ENCODE data around the gene DENND2C.
"Not testable (repeated sequence)": the region's sequence is repeated elsewhere in the genome, so short reads cannot be mapped to it uniquely, and the experiment has no call there.

DENND2C gene

GRCh38 chr1:114594046-114594445 lies 75.8 kb downstream of the DENND2C start:
- DNase-seq: no peak

DNA sequence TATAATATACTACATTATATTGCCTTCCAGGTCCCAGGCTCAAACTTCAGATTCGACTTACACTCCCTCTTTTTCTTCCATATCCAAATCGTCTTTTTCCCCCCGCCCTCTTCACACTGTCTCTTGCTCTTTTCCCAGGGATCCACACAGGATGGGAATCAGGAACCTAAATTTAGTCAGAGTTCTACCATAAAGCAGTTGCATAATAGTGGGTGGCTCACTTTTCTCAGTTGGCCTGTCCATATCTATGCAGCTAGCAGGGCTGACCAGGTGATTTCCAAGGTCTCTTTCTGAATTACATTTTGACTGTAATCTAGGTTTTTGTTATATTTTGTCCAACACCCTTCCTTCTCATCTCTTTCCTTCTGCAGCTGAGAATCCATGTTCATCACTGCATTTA lies 80.7 kb downstream of the DENND2C start:
- no peak for DNase-seq

GRCh38 chr1:114588196-114588689 lies 81.6 kb downstream of the DENND2C start:
- DNase-seq: no peak

- no peak for DNase-seq
Measured at GRCh38 chr1:114587203-114587991, 82.5 kb downstream of the DENND2C start.

GRCh38 chr1:114586513-114587047 lies 83.3 kb downstream of the DENND2C start:
- DNase-seq: no peak

- DNase-seq: no peak
Measured at GRCh38 chr1:114585231-114585630, 84.6 kb downstream of the DENND2C start.

DNA sequence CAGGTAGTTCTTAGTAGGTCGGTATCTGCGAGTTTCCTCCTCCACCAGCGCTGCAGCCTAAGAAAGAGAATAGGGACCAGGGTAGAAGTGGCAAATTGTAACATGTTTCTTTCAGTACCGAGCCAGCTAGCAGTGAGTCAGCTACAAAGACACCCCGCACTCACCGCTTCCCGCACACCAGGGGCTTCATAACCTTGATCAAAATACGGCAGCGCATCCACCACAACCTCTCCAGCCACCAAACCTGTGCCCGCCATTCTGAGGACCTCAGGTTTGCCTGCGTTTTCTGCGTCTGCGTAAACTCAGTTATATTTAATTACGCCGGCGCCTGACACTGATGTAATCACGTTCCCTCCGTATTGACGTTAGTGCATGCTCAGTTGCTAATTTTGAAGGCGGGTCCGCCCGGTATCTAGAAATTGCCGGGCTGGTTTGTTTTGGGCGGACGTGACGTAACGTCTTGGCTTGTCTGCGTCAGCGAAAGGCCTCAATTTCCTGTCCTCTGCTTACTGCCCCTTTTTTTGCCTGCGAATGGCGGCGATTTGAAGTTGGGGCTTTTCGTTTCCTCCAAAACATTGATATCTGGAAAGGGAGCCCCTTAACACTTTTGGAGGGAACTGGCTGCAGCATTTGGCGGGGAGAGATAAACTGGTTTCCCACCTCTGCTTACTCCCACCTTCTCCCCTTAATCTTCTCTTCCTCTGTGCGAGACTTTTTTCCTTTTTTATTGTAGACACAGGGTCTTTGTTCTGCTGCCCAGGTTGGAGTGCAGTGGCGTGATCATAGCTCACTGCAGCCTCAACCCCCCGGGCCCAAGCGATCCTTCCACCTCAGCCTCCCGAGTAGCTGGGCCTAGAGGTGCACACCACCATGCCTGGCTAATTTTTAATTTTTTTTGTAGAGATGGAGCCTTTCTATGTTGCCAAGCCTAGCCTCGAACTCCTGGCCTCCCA lies 88.2 kb downstream of the DENND2C start, which contains the start of gene BCAS2:
Gene BCAS2 (minus strand): TSS at position 281 of the 953 bp plus-strand sequence. CDS start 24 bp downstream, at position 257.
- DNase-seq: peak; percentile 87

- no peak for DNase-seq
Measured at GRCh38 chr1:114574365-114574764, 95.5 kb downstream of the DENND2C start.

DNA sequence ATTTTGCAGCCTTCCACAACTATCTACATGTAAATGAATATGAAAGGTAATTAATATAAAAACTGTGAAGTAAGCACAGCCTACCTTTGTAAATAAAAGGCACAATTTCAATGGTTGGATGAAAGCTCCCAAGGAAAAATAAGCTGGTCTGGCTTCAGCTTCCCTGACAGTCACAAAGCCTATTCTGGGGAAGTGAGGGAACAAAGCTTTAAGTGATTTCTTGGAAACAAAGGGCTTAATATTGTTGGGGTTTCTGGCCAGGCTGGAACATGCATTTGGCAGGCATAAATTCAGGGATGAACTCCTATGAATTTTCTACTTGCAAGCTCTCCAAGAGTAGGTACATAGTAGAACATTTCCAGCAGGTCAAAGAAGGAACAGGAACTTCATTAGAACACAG lies 105.7 kb downstream of the DENND2C start:
- no peak for DNase-seq

GRCh38 chr1:114562978-114563510 lies 106.8 kb downstream of the DENND2C start:
- DNase-seq: not testable (repeated sequence)

DNA sequence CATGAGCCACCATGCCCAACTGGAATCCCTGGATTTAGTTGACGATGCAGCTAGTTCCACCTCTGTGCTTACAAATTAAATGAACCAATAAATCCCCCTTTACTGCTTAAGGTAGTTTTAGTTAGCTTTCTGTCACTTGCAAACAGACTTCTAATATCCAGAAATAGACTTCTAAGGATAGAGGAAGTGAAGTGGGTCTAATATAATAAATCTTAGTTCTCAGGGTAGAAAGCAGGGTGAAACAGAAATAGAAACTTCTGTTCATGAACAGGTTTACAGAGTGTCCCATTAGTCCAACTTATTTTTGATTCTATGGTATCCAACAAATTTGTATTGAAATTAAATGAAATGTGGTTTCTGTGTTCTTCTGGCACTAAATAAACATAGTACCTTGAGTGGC lies 108.5 kb downstream of the DENND2C start:
- no peak for DNase-seq

- no peak for DNase-seq
Measured at GRCh38 chr1:114559356-114559755, 110.5 kb downstream of the DENND2C start.

DNA sequence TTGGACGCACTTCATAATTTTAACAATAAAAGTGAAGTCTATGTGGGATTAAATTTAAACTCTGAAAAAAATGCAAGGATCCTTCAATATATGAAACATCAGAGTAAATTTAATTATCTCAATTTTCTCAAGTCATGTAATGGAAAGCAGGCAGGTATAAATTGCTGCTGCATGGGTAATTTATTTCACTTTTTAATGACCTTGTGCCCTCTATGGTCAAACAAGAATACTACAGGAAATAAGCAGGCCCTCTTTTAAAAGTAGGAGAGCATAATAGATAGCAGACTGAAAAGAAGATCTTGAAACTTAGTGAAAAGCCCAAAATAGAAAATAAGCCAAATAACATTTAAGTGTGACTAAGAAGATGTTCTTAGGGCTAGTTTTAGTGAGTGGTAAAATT lies 111.3 kb downstream of the DENND2C start:
- no peak for DNase-seq

DNA sequence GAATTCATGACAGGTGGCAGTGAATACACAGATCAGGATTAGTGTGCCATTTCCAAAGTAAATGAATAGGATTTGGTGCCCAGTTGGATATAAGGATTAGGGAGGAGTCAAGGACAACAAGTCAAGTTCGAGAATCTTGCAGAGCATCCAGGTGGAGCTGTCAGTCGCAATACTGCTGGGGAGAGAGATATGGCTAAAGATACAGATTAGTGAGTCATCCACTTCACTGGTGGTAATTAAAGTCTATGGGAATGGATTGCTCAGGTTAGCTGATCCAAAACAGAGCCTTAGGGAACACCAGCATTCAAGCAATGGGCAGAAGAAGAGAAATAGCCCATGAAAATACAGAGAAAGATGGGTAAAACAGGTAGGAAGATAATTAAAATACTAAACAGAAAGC lies 115.3 kb downstream of the DENND2C start:
- DNase-seq: no peak

DNA sequence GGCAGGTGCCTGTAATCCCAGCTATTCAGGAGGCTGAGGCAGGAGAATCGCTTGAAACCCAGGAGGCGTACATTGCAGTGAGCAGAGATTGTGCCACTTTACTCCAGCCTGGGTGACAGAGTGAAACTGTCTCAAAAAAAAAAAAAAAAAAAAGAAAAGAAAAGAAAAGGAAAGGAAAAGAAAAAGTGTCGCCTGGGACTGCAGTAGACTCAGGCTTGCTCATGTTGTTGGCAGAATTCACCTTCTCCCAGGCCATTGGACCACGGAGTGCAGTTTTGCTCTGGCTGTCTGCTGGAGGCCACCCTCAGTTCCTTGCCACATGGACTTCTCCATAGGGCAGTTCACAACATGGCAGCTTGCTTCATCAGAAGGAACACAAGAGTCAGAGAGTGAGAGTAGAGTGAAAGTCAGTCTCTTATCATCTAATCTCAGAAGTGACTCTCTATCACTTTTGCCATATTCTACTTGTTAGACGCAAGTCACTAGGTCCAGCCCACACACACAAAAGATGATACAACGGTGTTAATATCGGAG lies 117.7 kb downstream of the DENND2C start:
- no peak for DNase-seq

DNA sequence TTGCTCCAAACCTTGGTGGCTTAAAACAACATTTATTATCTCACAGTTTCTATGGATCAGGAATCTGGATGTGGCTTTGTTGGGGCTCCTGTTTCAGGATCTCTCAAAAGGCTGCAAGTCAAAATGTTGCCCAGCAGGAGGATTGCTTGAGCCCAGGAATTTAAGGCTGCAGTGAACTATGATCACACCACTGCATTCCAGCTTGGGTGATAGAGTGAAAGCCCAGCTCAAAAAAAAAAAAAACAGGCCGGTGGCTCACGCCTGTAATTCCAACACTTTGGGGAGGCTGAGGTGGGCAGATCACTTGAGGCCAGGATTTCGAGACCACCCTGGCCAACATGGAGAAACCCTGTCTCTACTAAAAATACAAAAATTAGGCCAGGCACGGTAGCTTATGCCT lies 118.4 kb downstream of the DENND2C start:
- no peak for DNase-seq

DNA sequence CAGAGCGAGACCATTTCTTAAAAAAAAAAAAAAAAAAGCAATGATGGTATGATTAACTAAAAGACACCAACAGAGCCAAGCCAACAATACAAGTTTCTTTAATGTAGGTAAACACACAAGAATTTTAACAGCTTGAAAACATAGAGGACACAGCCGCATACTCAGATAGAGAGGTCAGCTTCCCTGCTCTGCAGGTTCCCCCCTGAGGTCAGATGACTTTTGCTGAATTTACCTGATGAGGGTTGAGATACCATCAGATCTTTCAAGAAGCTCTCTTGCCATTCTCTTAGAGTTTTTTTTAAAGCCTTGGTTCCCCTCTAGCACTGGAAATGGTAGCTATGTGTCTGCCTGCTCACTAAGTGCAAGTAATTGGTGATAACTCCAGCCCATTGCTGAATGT lies 119.5 kb downstream of the DENND2C start:
- DNase-seq: no peak

- DNase-seq: no peak
Measured at GRCh38 chr1:114549137-114549536, 120.7 kb downstream of the DENND2C start.

DNA sequence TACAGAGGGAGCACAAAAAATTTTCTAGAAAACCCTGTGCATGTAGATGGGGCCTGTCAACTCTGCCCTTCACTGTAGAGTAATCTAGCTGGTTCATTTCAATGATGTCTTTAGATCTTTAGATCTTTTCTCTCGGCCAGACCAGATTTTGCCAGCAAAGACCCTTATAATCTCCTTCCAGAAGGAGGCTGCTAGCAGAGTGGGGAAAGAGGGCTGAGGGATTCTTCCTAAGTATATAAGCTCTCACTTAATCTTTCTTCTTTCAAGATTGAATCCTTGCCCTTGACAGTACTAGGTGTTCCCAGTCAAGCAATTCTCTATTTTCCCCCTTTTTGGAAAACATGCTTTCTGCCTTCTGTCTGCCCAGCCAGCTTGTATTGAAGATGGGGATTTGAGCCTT lies 122.8 kb downstream of the DENND2C start:
- DNase-seq: no peak

DNA sequence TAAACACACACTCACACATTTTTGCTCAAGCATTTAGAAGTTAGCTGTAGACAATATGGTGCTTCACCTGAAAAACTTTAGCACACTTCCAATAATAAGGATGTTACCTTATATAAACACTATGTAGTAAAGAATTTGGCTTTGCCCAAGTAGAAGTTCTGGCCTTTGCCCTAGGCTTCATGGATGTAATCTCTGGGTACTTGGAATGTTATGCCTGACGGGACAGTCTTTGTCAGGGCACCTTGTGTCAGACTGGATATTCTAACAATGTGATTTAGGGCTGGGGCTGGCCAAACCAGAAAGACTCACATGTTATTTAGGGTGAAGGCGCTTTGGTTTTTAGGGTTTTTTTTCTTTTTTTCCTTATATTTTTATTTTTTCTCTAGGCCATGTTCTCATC lies 124.1 kb downstream of the DENND2C start:
- DNase-seq: no peak

DNA sequence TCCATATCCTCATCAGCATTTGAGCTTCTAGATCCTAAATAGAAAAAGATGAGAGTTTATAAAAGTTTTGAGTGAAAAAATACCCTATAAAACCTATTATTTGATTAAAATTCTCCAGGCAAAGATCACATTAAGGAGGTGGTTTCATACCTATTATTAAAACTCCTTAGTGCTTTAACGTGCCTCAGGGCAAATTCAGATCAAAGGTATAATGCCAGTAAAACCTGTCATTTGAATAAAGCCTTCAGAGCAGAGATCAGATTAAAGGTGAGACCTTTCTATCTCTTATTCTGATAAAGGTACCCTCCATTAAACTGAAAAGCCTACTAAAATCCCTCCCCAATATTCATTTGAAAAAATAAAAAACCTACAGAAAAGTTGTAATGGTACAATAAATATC lies 124.5 kb downstream of the DENND2C start:
- no peak for DNase-seq

- no peak for DNase-seq
Measured at GRCh38 chr1:114540821-114541220, 129.0 kb downstream of the DENND2C start.

- DNase-seq: no peak
Measured at GRCh38 chr1:114540272-114540671, 129.6 kb downstream of the DENND2C start.

Data from T-helper 9 cell (primary cell).